Measurements from ENCODE around the gene NHLRC3. TPM values are rescaled to one million over a fixed set of nuclear protein-coding genes. Genes with fewer than 3 reads are reported as not detected.
A peak's percentile ranks its signal among the peaks of the same experiment; 100 is the strongest.
"Not testable (repeated sequence)": the region's sequence is repeated elsewhere in the genome, so short reads cannot be mapped to it uniquely, and the experiment has no call there.

The NHLRC3 gene, protein sequence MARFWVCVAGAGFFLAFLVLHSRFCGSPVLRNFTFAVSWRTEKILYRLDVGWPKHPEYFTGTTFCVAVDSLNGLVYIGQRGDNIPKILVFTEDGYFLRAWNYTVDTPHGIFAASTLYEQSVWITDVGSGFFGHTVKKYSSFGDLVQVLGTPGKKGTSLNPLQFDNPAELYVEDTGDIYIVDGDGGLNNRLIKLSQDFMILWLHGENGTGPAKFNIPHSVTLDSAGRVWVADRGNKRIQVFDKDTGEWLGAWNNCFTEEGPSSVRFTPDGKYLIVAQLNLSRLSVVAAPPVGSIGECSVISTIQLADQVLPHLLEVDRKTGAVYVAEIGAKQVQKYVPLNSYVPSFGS
- 1 to 10 TPM; 5.1 to 8.6 TPM for total RNA-seq

- no peaks in the 10 kb centered on the region for H3K27me3 ChIP-seq
- peak in 1 of 2 donors; percentile 19 for TF ChIP-seq CTCF (IDR thresholded peaks at IDR 0.05)
- peak within 1 kb of the TSS; percentile 76 to 86 for H3K27ac ChIP-seq
- peaks cover 0 to 40% of the 10 kb centered on the region in 2 donors for H3K4me1 ChIP-seq
- peak within 1 kb of the TSS; percentile 91 to 94 for H3K4me3 ChIP-seq
- peak; percentile 94 for DNase-seq (ENCODE audit: low spot score)
- no peaks in the 10 kb centered on the region for H3K36me3 ChIP-seq
- H3K9me3 ChIP-seq: no peaks in the 10 kb centered on the region
These were observed at the start of gene NHLRC3, which contains the start of gene PROSER1 for GRCh38 chr13:39037880-39038568. TSS of gene NHLRC3 (plus strand) at chr13:39038456. CDS start at chr13:39038640, 184 bp downstream. TSS of gene PROSER1 (minus strand) at chr13:39038089. CDS start at chr13:39037242, 847 bp downstream.

GRCh38 chr13:38990693-38991092 is 47.6 kb upstream of the NHLRC3 start, which contains the start of gene STOML3:
TSS of gene STOML3 (minus strand) at chr13:38990831. CDS start at chr13:38990721, 110 bp downstream.
- no peak for DNase-seq (ENCODE audit: low spot score)
- no peaks in the 10 kb centered on the region for H3K9me3 ChIP-seq
- H3K27ac ChIP-seq: no peak within 1 kb of the TSS
- no peak within 1 kb of the TSS for H3K4me3 ChIP-seq
- no peaks in the 10 kb centered on the region for H3K27me3 ChIP-seq
- H3K4me1 ChIP-seq: no peaks in the 10 kb centered on the region
- no peaks in the 10 kb centered on the region for H3K36me3 ChIP-seq
- no peak for TF ChIP-seq CTCF (IDR thresholded peaks at IDR 0.05)

DNA sequence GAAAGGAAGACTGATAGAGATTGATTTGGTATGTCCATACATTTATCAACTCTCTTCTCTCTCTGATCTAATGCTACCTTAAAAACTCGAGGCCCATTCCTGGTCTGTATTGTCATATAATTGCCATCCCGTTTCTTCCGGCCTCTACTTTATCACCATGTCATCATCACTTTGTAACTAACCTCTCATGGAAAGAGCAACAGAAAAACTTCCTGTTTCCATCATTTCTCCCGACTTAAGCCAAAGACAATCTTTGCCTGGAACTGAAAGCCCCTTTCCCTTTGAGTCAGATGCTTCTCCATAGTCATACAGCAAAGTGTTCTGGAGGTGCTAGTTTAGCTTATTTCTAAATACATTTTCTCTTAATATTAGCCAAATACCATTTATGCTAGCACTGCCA is 44.9 kb upstream of the NHLRC3 start:
- H3K36me3 ChIP-seq: no peaks in the 10 kb centered on the region
- no peaks in the 10 kb centered on the region for H3K4me1 ChIP-seq
- DNase-seq (ENCODE audit: low spot score): no peak
- no peaks in the 10 kb centered on the region for H3K27me3 ChIP-seq
- H3K27ac ChIP-seq: no peak overlapping the region
- H3K9me3 ChIP-seq: no peaks in the 10 kb centered on the region
- TF ChIP-seq CTCF (IDR thresholded peaks at IDR 0.05): no peak
- no peak overlapping the region for H3K4me3 ChIP-seq

DNA sequence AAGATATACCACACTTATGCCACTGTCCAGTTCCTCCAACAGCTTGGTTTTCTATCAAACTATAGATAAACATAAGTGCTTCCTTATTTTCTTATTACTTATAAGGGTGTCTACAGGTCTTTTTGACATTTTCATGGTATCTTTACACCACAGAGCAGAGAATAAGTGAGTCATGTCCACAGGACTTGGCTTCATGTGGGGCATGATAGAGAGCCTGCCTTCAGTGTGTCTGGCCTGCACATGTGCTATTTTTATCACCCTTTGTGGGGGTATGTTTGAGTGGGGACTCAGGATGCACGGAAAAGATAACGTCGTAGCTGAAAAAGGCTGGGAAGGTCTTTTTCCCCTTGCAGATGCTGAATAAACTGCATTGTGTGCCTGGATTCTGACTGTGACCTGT is 39.5 kb upstream of the NHLRC3 start:
- Histone ChIP-seq H3K27ac (no peak overlapping the region), H3K4me1 (no peaks in the 10 kb centered on the region), H3K9me3 (no peaks in the 10 kb centered on the region), H3K4me3 (no peak overlapping the region), H3K27me3 (no peaks in the 10 kb centered on the region), H3K36me3 (no peaks in the 10 kb centered on the region)
- no peak for DNase-seq (ENCODE audit: low spot score)
- no peak for TF ChIP-seq CTCF (IDR thresholded peaks at IDR 0.05)

- not testable (repeated sequence) for DNase-seq (ENCODE audit: low spot score); H3K27ac ChIP-seq; H3K9me3 ChIP-seq; H3K4me3 ChIP-seq; H3K27me3 ChIP-seq; H3K4me1 ChIP-seq
- peaks cover 28% of the 10 kb centered on the region for H3K36me3 ChIP-seq
These were observed 31.7 kb upstream of the NHLRC3 start for GRCh38 chr13:39006371-39007111.

- no peak overlapping the region for H3K27ac ChIP-seq
- no peaks in the 10 kb centered on the region for H3K9me3 ChIP-seq
- TF ChIP-seq CTCF (IDR thresholded peaks at IDR 0.05): no peak
- no peaks in the 10 kb centered on the region for H3K4me1 ChIP-seq
- no peak overlapping the region for H3K4me3 ChIP-seq
- no peak for DNase-seq (ENCODE audit: low spot score)
- no peaks in the 10 kb centered on the region for H3K27me3 ChIP-seq
- H3K36me3 ChIP-seq: peaks cover 70% of the 10 kb centered on the region
These were observed 25.6 kb upstream of the NHLRC3 start for GRCh38 chr13:39012608-39013007.

Data from right atrium auricular region (tissue), 2 donors.